Bronchial epithelial cell (primary cell): Measurements from ENCODE around the gene ITGA6. TPM values are rescaled to one million over a fixed set of nuclear protein-coding genes. Genes with fewer than 3 reads are reported as not detected.

ENCODE experiments used
- DNase-seq: peaks from one replicate; pipeline ENCODE4 v3.0.0-alpha.2; 2010; ENCODE audit warnings: low read depth
- FAIRE-seq: peaks from 2 replicates; lab custom pipeline; 2011; peaks lifted over from hg19 to GRCh38; lab: Jason Lieb, UNC
- H3K27me3 ChIP-seq: 2 replicates; pipeline ENCODE4 v1.5.1; 2011; ENCODE audit warnings: low read length; ENCODE audit not compliant: control insufficient read depth, insufficient read depth
- H3K36me3 ChIP-seq: 2 replicates; pipeline ENCODE4 v1.5.1; 2011; ENCODE audit warnings: low read length; ENCODE audit not compliant: control insufficient read depth, insufficient read depth
- H3K4me3 ChIP-seq: 2 replicates; pipeline ENCODE4 v1.5.1; 2011; ENCODE audit warnings: mild to moderate bottlenecking, low read depth, low read length, control low read depth
- CTCF ChIP-seq: IDR thresholded peaks from 2 replicates; pipeline ENCODE4 v1.5.1; 2011; ENCODE audit warnings: mild to moderate bottlenecking, moderate library complexity, low read length, control low read depth, inconsistent platforms; ENCODE audit not compliant: insufficient read depth, severe bottlenecking
- total RNA-seq: library from RNA; depleted of rRNA; stranded (reverse); fragments of >200 nt; gene quantifications from 2 replicates; pipeline ENCODE4 v1.2.1, GENCODE V29; 2014

The ITGA6 gene
- total RNA-seq, 1 donor from 2014 or later = 390 TPM

- DNase-seq (no peak), FAIRE-seq (no peak)
- TF ChIP-seq CTCF = no peak
Observed at GRCh38 chr2:172428832-172429210, 1.4 kb downstream of the ITGA6 start.

GRCh38 chr2:172429301-172429968 lies 2.0 kb downstream of the ITGA6 start:
- no peaks in the 10 kb centered on the region for H3K36me3 ChIP-seq
- no peak for TF ChIP-seq CTCF
- no peak for FAIRE-seq
- H3K4me3 ChIP-seq = peak overlapping the region; percentile 82
- peak; percentile 44 for DNase-seq
- H3K27me3 ChIP-seq = no peaks in the 10 kb centered on the region

More at GRCh38 chr2:172428832-172429210, 1.4 kb downstream of the ITGA6 start:
- H3K36me3 ChIP-seq = no peaks in the 10 kb centered on the region
- no peaks in the 10 kb centered on the region for H3K27me3 ChIP-seq
- H3K4me3 ChIP-seq = peak overlapping the region; percentile 82

GRCh38 chr2:172430027-172430426 lies 2.6 kb downstream of the ITGA6 start:
- DNase-seq (no peak), FAIRE-seq (no peak)
- Histone ChIP-seq H3K27me3 (no peaks in the 10 kb centered on the region), H3K4me3 (peak overlapping the region; percentile 82), H3K36me3 (no peaks in the 10 kb centered on the region)
- TF ChIP-seq CTCF = no peak

- Histone ChIP-seq H3K36me3 (no peaks in the 10 kb centered on the region), H3K27me3 (no peaks in the 10 kb centered on the region), H3K4me3 (no peak overlapping the region)
- DNase-seq = peak; percentile 94
- no peak for FAIRE-seq
- no peak for TF ChIP-seq CTCF
Observed at GRCh38 chr2:172430678-172431077, 3.3 kb downstream of the ITGA6 start.

GRCh38 chr2:172431463-172431862 lies 4.1 kb downstream of the ITGA6 start:
- DNase-seq (no peak), FAIRE-seq (no peak)
- H3K36me3 ChIP-seq = no peaks in the 10 kb centered on the region
- H3K4me3 ChIP-seq = no peak overlapping the region
- H3K27me3 ChIP-seq = no peaks in the 10 kb centered on the region
- no peak for TF ChIP-seq CTCF

- no peaks in the 10 kb centered on the region for H3K27me3 ChIP-seq
- H3K36me3 ChIP-seq = no peaks in the 10 kb centered on the region
- no peak for TF ChIP-seq CTCF
- FAIRE-seq = no peak
- H3K4me3 ChIP-seq = no peak overlapping the region
- no peak for DNase-seq
Observed at GRCh38 chr2:172431993-172432392, 4.6 kb downstream of the ITGA6 start.
